HEK293 (cell line): ENCODE data around the gene FAM219B.

ENCODE experiments used
- CTCF ChIP-seq: fragments of 450-650 bp; formaldehyde crosslinking; IDR thresholded peaks from 2 replicates; pipeline ENCODE4 v1.5.1; 2016; ENCODE audit warnings: missing biosample characterization, missing genetic modification characterization
- PRDM10 ChIP-seq: fragments of 450-650 bp; formaldehyde crosslinking; IDR thresholded peaks from 2 replicates; pipeline ENCODE4 v1.5.1; 2016; ENCODE audit warnings: missing biosample characterization, missing genetic modification characterization
- ZBTB44 ChIP-seq: fragments of 450-650 bp; IDR thresholded peaks from 2 replicates; pipeline ENCODE4 v1.5.1; 2018; ENCODE audit warnings: missing biosample characterization, mild to moderate bottlenecking, missing genetic modification characterization
- ZNF133 ChIP-seq: fragments of 450-650 bp; formaldehyde crosslinking; IDR thresholded peaks from 2 replicates; pipeline ENCODE4 v1.5.1; 2016; ENCODE audit warnings: missing biosample characterization, missing genetic modification characterization
- ZNF248 ChIP-seq: fragments of 450-650 bp; formaldehyde crosslinking; IDR thresholded peaks from 2 replicates; pipeline ENCODE4 v1.5.1; 2017; ENCODE audit warnings: missing biosample characterization, missing genetic modification characterization
- ZNF274 ChIP-seq, 2 experiments: fragments of 200-500 bp in 1 of 2; fragments of 450-650 bp in 1 of 2; sonication (Bioruptor generic) in 1 of 2; formaldehyde crosslinking in 1 of 2; IDR thresholded peaks; 2 replicates each; pipeline versions ENCODE4 v1.5.1 to v1.6.1; 2014 to 2016; ENCODE audit warnings: borderline replicate concordance in 1 of 2, inconsistent platforms in 1 of 2, low read length in 1 of 2, missing biosample characterization in 1 of 2, missing genetic modification characterization in 1 of 2
- ZSCAN30 ChIP-seq: fragments of 450-650 bp; IDR thresholded peaks from 2 replicates; pipeline ENCODE4 v1.5.1; 2018; ENCODE audit warnings: missing biosample characterization, mild to moderate bottlenecking, missing genetic modification characterization, moderate library complexity

- no peak for TF ChIP-seq ZNF274 (IDR thresholded peaks at IDR 0.05; ENCODE audit: low read length)
- no peak for TF ChIP-seq ZNF274 (tag by site-specific recombination; IDR thresholded peaks at IDR 0.05; ENCODE audit: borderline replicate concordance)
- no peak for TF ChIP-seq ZBTB44
- TF ChIP-seq ZNF248 (tag by site-specific recombination): no peak
- TF ChIP-seq ZNF133 (tag by site-specific recombination): no peak
- TF ChIP-seq ZSCAN30 (tag by site-specific recombination): no peak
- no peak for TF ChIP-seq PRDM10 (tag by site-specific recombination)
- no peak for TF ChIP-seq CTCF
These were observed 21.2 kb downstream of the FAM219B start for GRCh38 chr15:74885461-74885860.
